ENCODE data around the gene TRPM7.
"Not testable (repeated sequence)": the region's sequence is repeated elsewhere in the genome, so short reads cannot be mapped to it uniquely, and the experiment has no call there.

The TRPM7 gene

DNA sequence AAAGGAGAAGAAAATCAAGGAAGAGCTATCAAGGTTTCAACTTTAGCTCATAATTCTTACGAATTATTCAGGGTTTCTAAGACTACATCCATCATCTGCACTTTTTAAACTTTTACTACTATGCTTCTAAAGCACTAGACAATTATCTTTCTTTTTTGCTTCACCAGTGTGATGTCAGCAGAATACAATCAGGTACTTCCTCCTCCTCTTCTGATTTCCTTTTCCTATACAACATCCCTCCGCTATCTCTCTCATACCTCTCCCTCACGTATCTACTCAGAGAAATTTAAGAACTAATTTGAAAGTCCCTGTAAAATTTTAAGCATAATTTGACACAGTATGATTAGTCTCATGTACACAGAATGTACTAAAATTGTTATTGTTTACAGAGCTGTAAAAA is 92.8 kb downstream of the TRPM7 start:
- H3K27me3 ChIP-seq (ENCODE audit: insufficient read depth, low read depth), result no peaks in the 10 kb centered on the region
- H3K4me3 ChIP-seq (IDR thresholded peaks at IDR 0.05; ENCODE audit: insufficient read depth, low read depth, low read length), result no peak overlapping the region
- H3K27ac ChIP-seq, result no peak overlapping the region
- no peaks in the 10 kb centered on the region for H3K79me2 ChIP-seq (ENCODE audit: insufficient read depth, low read depth)
- H3K4me2 ChIP-seq, result no peak overlapping the region
- H3K36me3 ChIP-seq (ENCODE audit: insufficient read depth), result peaks cover 6% of the 10 kb centered on the region; the same call in 1 of the 2 replicates
- H3K4me1 ChIP-seq (ENCODE audit: low read depth, poor library complexity, severe bottlenecking), result no peaks in the 10 kb centered on the region
- H4K20me1 ChIP-seq (ENCODE audit: insufficient read depth), result no peaks in the 10 kb centered on the region
- TF ChIP-seq, protein P1, sequence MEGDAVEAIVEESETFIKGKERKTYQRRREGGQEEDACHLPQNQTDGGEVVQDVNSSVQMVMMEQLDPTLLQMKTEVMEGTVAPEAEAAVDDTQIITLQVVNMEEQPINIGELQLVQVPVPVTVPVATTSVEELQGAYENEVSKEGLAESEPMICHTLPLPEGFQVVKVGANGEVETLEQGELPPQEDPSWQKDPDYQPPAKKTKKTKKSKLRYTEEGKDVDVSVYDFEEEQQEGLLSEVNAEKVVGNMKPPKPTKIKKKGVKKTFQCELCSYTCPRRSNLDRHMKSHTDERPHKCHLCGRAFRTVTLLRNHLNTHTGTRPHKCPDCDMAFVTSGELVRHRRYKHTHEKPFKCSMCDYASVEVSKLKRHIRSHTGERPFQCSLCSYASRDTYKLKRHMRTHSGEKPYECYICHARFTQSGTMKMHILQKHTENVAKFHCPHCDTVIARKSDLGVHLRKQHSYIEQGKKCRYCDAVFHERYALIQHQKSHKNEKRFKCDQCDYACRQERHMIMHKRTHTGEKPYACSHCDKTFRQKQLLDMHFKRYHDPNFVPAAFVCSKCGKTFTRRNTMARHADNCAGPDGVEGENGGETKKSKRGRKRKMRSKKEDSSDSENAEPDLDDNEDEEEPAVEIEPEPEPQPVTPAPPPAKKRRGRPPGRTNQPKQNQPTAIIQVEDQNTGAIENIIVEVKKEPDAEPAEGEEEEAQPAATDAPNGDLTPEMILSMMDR (conservative IDR thresholded peaks at IDR 0.05; ENCODE audit: low read depth, low read length), result no peak
- no peak overlapping the region for H3K9ac ChIP-seq
- no peak overlapping the region for H2AFZ ChIP-seq (ENCODE audit: low read depth)

DNA sequence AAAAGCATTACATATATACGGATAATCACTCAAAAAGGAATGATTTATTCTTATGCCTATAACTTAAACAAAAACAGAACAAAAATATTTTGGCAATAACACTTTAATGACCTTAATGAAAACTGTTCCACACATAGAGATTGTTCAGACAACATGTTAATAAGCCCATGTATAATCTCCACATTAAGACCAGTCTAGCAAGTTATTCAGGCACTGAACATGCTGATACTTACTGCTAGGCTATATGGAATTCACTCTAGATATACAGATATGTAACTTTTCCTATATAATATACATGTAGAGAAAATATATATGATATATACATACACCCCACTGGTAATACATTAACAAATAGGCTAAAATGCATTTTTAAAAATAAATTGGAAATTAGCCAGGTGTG is 96.3 kb downstream of the TRPM7 start:
- Histone ChIP-seq H3K79me2 (ENCODE audit: insufficient read depth, low read depth) (no peaks in the 10 kb centered on the region), H4K20me1 (ENCODE audit: insufficient read depth) (no peaks in the 10 kb centered on the region), H3K27me3 (ENCODE audit: insufficient read depth, low read depth) (no peaks in the 10 kb centered on the region), H3K4me2 (no peak overlapping the region), H3K27ac (no peak overlapping the region), H3K4me1 (ENCODE audit: low read depth, poor library complexity, severe bottlenecking) (no peaks in the 10 kb centered on the region), H3K4me3 (IDR thresholded peaks at IDR 0.05; ENCODE audit: insufficient read depth, low read depth, low read length) (no peak overlapping the region), H3K36me3 (ENCODE audit: insufficient read depth) (peaks cover 6% of the 10 kb centered on the region; the same call in 1 of the 2 replicates), H3K9ac (no peak overlapping the region), H2AFZ (ENCODE audit: low read depth) (no peak overlapping the region)
- TF ChIP-seq, protein P1 (conservative IDR thresholded peaks at IDR 0.05; ENCODE audit: low read depth, low read length), result no peak

DNA sequence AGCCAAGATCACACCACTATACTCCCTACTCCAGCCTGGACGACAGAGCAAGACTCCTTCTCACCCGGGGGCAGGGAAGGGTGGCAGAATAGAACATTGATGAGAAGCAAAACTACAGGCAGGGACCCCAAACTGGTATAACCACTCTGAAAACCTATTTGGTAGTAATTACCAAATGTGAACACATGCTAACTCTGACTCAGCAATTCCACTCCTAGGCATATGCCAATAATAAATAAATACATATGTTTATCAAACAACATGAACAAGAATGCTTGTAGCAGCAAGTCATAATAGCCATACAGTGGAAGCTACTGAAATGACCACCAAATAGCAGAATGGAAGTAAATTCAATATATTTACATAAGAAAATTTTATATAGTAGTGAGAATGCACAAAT is 109.1 kb downstream of the TRPM7 start:
- Histone ChIP-seq H3K27ac (no peak overlapping the region), H3K4me1 (ENCODE audit: low read depth, poor library complexity, severe bottlenecking) (no peaks in the 10 kb centered on the region), H2AFZ (ENCODE audit: low read depth) (no peak overlapping the region), H3K9ac (no peak overlapping the region), H3K36me3 (ENCODE audit: insufficient read depth) (no peaks in the 10 kb centered on the region), H3K79me2 (ENCODE audit: insufficient read depth, low read depth) (no peaks in the 10 kb centered on the region), H3K4me3 (IDR thresholded peaks at IDR 0.05; ENCODE audit: insufficient read depth, low read depth, low read length) (no peak overlapping the region), H3K4me2 (no peak overlapping the region), H3K27me3 (ENCODE audit: insufficient read depth, low read depth) (no peaks in the 10 kb centered on the region), H4K20me1 (ENCODE audit: insufficient read depth) (no peaks in the 10 kb centered on the region)
- TF ChIP-seq, protein P1 (conservative IDR thresholded peaks at IDR 0.05; ENCODE audit: low read depth, low read length), result no peak

DNA sequence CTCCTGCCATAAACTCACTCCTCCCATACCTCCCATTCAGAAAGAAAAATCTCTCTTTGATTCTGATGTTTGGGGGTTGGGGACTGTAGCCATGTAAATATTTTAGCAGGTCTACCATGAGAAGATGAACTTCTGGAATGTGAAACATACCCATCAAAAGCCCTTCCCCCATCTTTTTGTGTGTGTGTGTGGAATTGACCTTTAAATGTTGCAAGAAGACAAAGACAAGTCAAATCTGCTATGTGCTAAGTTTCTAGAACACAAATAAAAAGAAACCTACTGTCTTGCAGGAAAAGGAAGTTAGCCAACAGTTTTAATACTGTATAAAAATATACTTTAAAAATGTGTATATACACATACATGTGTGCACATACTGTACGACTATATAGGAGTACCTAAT is 110.4 kb downstream of the TRPM7 start:
- no peak overlapping the region for H2AFZ ChIP-seq (ENCODE audit: low read depth)
- no peaks in the 10 kb centered on the region for H3K79me2 ChIP-seq (ENCODE audit: insufficient read depth, low read depth)
- no peak overlapping the region for H3K4me3 ChIP-seq (IDR thresholded peaks at IDR 0.05; ENCODE audit: insufficient read depth, low read depth, low read length)
- no peak overlapping the region for H3K9ac ChIP-seq
- no peak overlapping the region for H3K4me2 ChIP-seq
- no peaks in the 10 kb centered on the region for H3K27me3 ChIP-seq (ENCODE audit: insufficient read depth, low read depth)
- no peak overlapping the region for H3K27ac ChIP-seq
- no peaks in the 10 kb centered on the region for H4K20me1 ChIP-seq (ENCODE audit: insufficient read depth)
- H3K36me3 ChIP-seq (ENCODE audit: insufficient read depth), result no peaks in the 10 kb centered on the region
- H3K4me1 ChIP-seq (ENCODE audit: low read depth, poor library complexity, severe bottlenecking), result no peaks in the 10 kb centered on the region
- TF ChIP-seq, protein P1 (conservative IDR thresholded peaks at IDR 0.05; ENCODE audit: low read depth, low read length), result no peak

DNA sequence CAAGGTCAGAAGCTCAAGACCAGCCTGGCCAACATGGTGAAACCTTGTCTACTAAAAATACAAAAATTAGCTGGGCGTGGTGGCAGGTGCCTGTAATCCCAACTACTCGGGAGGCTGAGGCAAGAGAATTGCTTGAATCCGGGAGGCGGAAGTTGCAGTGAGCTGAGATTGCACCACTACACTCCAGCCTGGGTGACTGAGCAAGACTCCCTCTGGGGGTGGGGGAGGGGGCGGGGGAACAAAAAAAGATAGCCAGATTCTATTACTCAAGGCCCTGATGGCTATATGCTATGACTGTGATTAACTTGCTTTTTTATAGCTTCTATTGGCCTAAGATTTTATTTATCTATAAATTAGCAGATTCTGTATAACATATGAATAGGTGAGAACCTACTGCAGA is 112.8 kb downstream of the TRPM7 start:
- not testable (repeated sequence) for H3K36me3 ChIP-seq (ENCODE audit: insufficient read depth); H3K4me2 ChIP-seq; H3K4me3 ChIP-seq (IDR thresholded peaks at IDR 0.05; ENCODE audit: insufficient read depth, low read depth, low read length); H3K27ac ChIP-seq; H4K20me1 ChIP-seq (ENCODE audit: insufficient read depth); H3K79me2 ChIP-seq (ENCODE audit: insufficient read depth, low read depth); H3K9ac ChIP-seq; H2AFZ ChIP-seq (ENCODE audit: low read depth); H3K27me3 ChIP-seq (ENCODE audit: insufficient read depth, low read depth); H3K4me1 ChIP-seq (ENCODE audit: low read depth, poor library complexity, severe bottlenecking)
